Aorta (tissue), 5 donors: Measurements from ENCODE around the gene TMEM158. TPM values are rescaled to one million over a fixed set of nuclear protein-coding genes. Genes with fewer than 3 reads are reported as not detected.

Experiments used
- ATAC-seq: fragments of 200-7000 bp; cut with Tn5 transposase; one replicate; pipeline ENCODE4 v1.9.1; 2022; ENCODE audit warnings: moderate library complexity; ENCODE audit not compliant: low FRiP score
- DNase-seq, 2 donors: peaks; one replicate each; pipeline ENCODE4 v3.0.0-alpha.2; 2020
- H3K27ac ChIP-seq, 2 donors: one replicate each; pipeline ENCODE4 v1.5.1; 2013; ENCODE audit warnings: low read length in 2 of 2, mild to moderate bottlenecking in 2 of 2, moderate library complexity in 2 of 2, control low read depth in 1 of 2, inconsistent platforms in 1 of 2, low read depth in 1 of 2
- H3K27me3 ChIP-seq, 2 donors: one replicate each; pipeline ENCODE4 v1.6.1; 2013; ENCODE audit warnings: control low read depth in 1 of 2, low read length in 1 of 2, mild to moderate bottlenecking in 1 of 2, moderate library complexity in 1 of 2; ENCODE audit not compliant: insufficient read depth in 2 of 2, control insufficient read depth in 1 of 2
- H3K36me3 ChIP-seq, 2 donors: one replicate each; pipeline ENCODE4 v1.6.1; 2013; ENCODE audit warnings: control low read depth in 1 of 2, low read length in 1 of 2, mild to moderate bottlenecking in 1 of 2; ENCODE audit not compliant: insufficient read depth in 2 of 2, control insufficient read depth in 1 of 2
- H3K4me1 ChIP-seq, 2 donors: one replicate each; pipeline ENCODE4 v1.6.1; 2013; ENCODE audit warnings: low read length in 2 of 2, control low read depth in 1 of 2, mild to moderate bottlenecking in 1 of 2, moderate library complexity in 1 of 2; ENCODE audit not compliant: insufficient read depth in 2 of 2, control insufficient read depth in 1 of 2
- H3K4me3 ChIP-seq, 2 donors: one replicate each; pipeline ENCODE4 v1.5.1; 2013; ENCODE audit warnings: low read length in 2 of 2, control low read depth in 1 of 2, mild to moderate bottlenecking in 1 of 2
- H3K9me3 ChIP-seq: one replicate; pipeline ENCODE4 v1.6.1; 2013; ENCODE audit warnings: mild to moderate bottlenecking, low read length; ENCODE audit not compliant: control insufficient read depth
- WGBS, 2 donors: extraction: QIAGEN DNeasy Blood & Tissue Kit; methylation state at CpG; one replicate each; pipeline ENCODE4 v1.1.7; 2013; 5-methylcytosine and 5-hydroxymethylcytosine counted together
- intact Hi-C, 2 donors: fragments of 100-400 bp; cut with DNase I; formaldehyde crosslinking; loops; one replicate each; pipeline versions ENCODE4 v1.14.2 to v1.15.0; 2022
- polyA plus RNA-seq, 2 donors: library from polyadenylated mRNA; stranded (reverse); fragments of 200-250 nt; gene quantifications; one replicate each; pipeline ENCODE4 v1.2.3, GENCODE V29; 2013
- total RNA-seq, 2 donors: library from RNA; stranded (reverse); fragmentation: NEBNext Ultra II Directional; extraction: Animal tissue kit (Norgen Biotek cat#: 25700); gene quantifications; one replicate each; pipeline ENCODE4 v1.2.1, GENCODE V29; 2021
- donor health status: healthy with polysubstance abuse.
- donor health status: Bipolar disorder and iron deficiency.
- donor health status: DM: no; HTN: no; CAD: no.
- donor health status: DM: no; HTN: no; CAD: no.
- donor health status: DM: yes; HTN: yes; CAD: no.

TMEM158 gene
- total and polyA plus RNA-seq, 4 donors, result 0.88 to 3.2 (median 3.0) TPM; not detected in 1

DNA sequence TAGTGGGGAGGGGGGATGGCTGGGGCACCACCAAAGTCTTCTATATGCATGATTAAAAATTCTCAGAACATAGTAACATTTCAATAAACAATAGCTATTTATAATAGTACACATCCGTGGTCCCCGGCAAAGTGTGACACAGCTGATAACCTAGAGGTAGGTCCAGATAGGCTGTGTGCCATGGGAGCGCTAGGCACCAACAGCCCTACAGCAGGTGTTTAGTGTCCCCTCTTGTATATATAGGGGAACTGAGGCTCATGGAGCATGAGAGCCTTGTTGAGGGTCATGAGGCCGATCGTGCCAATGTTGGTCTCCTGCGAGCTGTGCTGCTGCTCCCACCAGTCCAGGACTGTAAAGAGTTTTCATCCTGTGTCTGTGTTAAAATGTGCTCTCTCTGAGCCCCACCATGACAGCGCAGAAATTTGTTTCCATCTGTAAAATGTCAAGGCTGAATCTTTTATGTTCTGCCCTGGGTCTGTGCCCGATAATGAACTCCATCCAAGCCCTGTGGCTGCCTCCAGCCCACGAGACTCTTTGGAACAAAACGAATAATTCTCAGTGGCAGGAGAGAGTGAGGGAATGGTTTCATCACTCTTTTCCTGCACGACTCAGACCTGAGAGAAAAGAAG is 14.5 kb downstream of the TMEM158 start:
- Histone ChIP-seq H3K27ac (no peak overlapping the region), H3K9me3 (no peaks in the 10 kb centered on the region), H3K36me3 (no peaks in the 10 kb centered on the region), H3K27me3 (no peaks in the 10 kb centered on the region), H3K4me1 (no peaks in the 10 kb centered on the region), H3K4me3 (no peak overlapping the region)
- ATAC-seq (no peak), DNase-seq (no peak)
- intact Hi-C loops, result loop anchor here (2.0 to 5.0 kb wide), 2 partner anchors 89 to 171 kb away; no protein-coding TSS in a partner anchor
- 50% methylated on average over 11 of the region's 11 CpGs for WGBS, 2 donors

DNA sequence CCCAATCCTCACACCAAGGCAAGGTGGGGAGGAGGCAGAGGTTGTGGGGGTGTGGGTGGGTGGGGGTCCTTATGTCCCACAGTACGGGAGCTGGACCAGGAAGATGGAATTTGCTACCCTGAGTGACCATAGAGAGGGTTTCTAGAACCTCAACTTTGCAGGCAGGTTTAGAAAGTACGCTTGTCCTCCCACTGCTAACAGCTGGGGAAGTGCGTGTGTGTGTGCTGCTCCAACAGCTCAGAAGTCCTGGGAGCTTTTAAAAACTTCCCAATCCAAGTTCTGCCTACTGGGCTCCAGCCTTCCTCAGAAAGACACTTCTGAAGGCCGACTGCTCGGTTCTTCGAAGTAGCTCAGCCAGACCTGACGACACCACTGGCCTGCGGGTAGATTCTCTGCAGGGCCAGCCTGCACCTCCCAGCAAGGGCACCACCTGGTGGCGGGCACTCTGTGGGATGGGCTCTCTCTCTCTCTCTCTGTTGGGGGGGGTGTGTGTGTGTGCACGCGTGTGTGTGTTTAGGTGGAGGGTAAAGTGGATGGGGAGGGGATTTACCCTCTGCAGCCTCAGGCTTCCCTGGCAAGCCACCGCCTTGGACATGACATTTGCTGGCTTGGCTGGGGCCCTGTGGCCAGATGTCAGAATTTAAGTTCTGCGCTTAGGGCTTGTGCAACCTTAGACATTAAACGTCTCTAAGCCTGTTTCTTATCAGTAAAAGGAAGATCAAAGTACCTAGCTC is 15.6 kb downstream of the TMEM158 start:
- DNase-seq, result peak; percentile 93 to 95

DNA sequence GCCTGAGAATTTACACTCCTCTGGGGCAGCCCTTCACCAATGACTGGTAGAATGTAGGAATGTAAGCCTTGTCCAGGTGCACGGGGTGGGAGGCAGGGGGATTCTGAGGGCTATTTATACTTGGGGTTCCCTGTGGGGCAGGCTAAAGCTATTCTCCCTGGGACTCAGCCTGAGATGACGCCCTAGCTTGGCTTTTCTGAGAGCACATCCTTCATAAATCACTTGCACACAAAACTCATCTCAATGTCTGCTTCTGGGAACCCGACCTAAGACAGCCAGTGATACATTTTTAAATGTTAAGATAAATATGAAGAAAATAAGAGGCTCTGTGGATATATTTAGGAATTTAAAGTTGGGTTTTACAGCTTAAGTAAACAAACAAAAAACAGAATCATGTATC is 16.6 kb downstream of the TMEM158 start:
- intact Hi-C loops, result no loop called here
- Histone ChIP-seq H3K4me3 (no peak overlapping the region), H3K27me3 (no peaks in the 10 kb centered on the region), H3K36me3 (no peaks in the 10 kb centered on the region), H3K4me1 (no peaks in the 10 kb centered on the region), H3K27ac (no peak overlapping the region), H3K9me3 (no peaks in the 10 kb centered on the region)
- no peak for DNase-seq
- WGBS, 2 donors, result 78 to 86% methylated on average over 3 of the region's 3 CpGs
- no peak for ATAC-seq

More for the DNA sequence above, 15.6 kb downstream of the TMEM158 start:
- no peak overlapping the region for H3K4me3 ChIP-seq
- no peaks in the 10 kb centered on the region for H3K27me3 ChIP-seq
- no peak overlapping the region for H3K27ac ChIP-seq
- WGBS, 2 donors, result 17 to 28% methylated on average over 14 of the region's 14 CpGs
- H3K4me1 ChIP-seq, result no peaks in the 10 kb centered on the region
- no peaks in the 10 kb centered on the region for H3K9me3 ChIP-seq
- intact Hi-C loops, result loop anchor here (1.0 to 5.0 kb wide), 3 partner anchors 88 to 170 kb away; no protein-coding TSS in a partner anchor
- peak; percentile 91 for ATAC-seq
- H3K36me3 ChIP-seq, result no peaks in the 10 kb centered on the region

DNA sequence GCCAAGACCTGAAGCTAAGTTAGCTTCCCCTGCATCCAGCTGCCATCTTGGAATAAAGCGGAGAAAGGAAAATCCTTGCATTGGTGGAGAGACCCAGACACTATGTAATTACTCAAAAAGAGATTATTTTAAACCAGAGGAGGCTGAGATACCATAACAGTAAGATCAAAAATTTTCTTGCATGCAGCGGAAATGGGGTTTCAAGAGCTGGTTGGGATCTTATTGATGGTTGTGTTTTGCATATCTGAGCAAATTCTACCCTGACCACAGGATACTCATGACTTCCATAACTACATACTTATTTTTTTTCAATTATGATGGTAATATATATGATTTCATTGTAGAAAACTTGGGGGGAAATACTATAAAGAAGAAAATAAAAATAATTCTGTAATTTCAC is 17.5 kb downstream of the TMEM158 start:
- intact Hi-C loops, result no loop called here
- H3K4me1 ChIP-seq, result no peaks in the 10 kb centered on the region
- ATAC-seq (no peak), DNase-seq (no peak)
- H3K36me3 ChIP-seq, result no peaks in the 10 kb centered on the region
- H3K4me3 ChIP-seq, result no peak overlapping the region
- WGBS, 2 donors, result 97 to 98% methylated on average over 2 of the region's 2 CpGs
- H3K9me3 ChIP-seq, result no peaks in the 10 kb centered on the region
- H3K27me3 ChIP-seq, result no peaks in the 10 kb centered on the region
- H3K27ac ChIP-seq, result no peak overlapping the region

GRCh38 chr3:45207446-45207845 is 18.6 kb downstream of the TMEM158 start:
- WGBS, 2 donors, result 85 to 87% methylated on average over 4 of the region's 4 CpGs
- intact Hi-C loops, result no loop called here
- DNase-seq (no peak), ATAC-seq (no peak)
- no peaks in the 10 kb centered on the region for H3K27me3 ChIP-seq
- no peaks in the 10 kb centered on the region for H3K4me1 ChIP-seq
- H3K4me3 ChIP-seq, result no peak overlapping the region
- H3K27ac ChIP-seq, result no peak overlapping the region
- no peaks in the 10 kb centered on the region for H3K9me3 ChIP-seq
- no peaks in the 10 kb centered on the region for H3K36me3 ChIP-seq

- no peak for DNase-seq
- intact Hi-C loops, result no loop called here
Measured at GRCh38 chr3:45205126-45205525, 21.0 kb downstream of the TMEM158 start.

GRCh38 chr3:45204136-45204535 is 22.0 kb downstream of the TMEM158 start:
- DNase-seq, result no peak
- H3K27ac ChIP-seq, result no peak overlapping the region
- H3K36me3 ChIP-seq, result no peaks in the 10 kb centered on the region
- H3K27me3 ChIP-seq, result no peaks in the 10 kb centered on the region
- no peak for ATAC-seq
- H3K4me1 ChIP-seq, result peaks cover 0 to 5% of the 10 kb centered on the region in 2 donors
- 13 to 21% methylated on average over 3 of the region's 3 CpGs for WGBS, 2 donors
- intact Hi-C loops, result loop anchor here (5.0 kb wide), 2 partner anchors 57 to 147 kb away; partner anchors contain the start of gene CDCP1 (in 1 of the 2)
- H3K9me3 ChIP-seq, result no peaks in the 10 kb centered on the region
- H3K4me3 ChIP-seq, result no peak overlapping the region

More at GRCh38 chr3:45205126-45205525, 21.0 kb downstream of the TMEM158 start:
- Histone ChIP-seq H3K27ac (no peak overlapping the region), H3K4me1 (no peaks in the 10 kb centered on the region), H3K27me3 (no peaks in the 10 kb centered on the region), H3K36me3 (no peaks in the 10 kb centered on the region), H3K4me3 (no peak overlapping the region), H3K9me3 (no peaks in the 10 kb centered on the region)
- ATAC-seq, result no peak

DNA sequence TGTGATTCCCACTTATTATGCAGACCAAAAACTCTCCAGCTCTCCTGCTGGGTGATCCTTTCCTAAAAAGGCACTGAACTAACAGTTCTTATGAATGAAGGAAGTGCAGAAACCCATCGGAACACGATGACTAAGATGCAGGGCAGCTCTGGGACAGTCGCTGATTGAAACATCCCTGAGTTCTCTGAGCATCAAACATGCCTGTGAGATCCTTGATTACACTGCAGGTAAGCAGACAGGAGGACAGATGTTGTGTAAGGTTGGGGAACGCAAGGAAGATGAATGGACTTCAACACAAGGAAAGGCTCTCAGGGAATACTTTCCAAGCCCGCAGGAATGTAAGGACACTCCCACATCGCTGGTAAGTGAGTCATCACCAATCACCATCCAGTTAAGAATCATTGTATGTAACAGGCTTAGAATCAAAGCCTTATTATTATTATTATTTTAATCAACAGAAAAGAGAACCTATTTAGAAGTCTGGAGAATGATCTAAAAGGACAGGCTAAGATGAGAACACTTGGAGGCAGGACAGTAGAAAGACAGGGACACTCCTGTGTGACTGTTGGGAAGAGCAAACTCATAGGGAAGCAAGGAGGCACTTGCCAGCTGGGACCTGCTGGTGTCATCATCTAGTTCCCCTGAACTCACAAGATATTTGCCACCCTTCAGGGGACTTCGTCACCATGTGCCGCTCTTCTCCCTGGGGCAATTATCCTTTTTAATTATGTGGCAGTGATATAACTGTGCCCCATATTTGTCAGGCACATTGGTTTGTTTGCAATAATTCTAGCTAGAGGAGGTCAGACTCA is 26.0 kb downstream of the TMEM158 start:
- Histone ChIP-seq H3K4me1 (peaks cover 0 to 8% of the 10 kb centered on the region in 2 donors), H3K27me3 (no peaks in the 10 kb centered on the region), H3K9me3 (no peaks in the 10 kb centered on the region), H3K4me3 (no peak overlapping the region), H3K36me3 (no peaks in the 10 kb centered on the region), H3K27ac (peak overlapping the region in 1 of 2 donors; percentile 93)
- ATAC-seq (no peak), DNase-seq (no peak)
- 48 to 62% methylated on average over 8 of the region's 8 CpGs for WGBS, 2 donors
- intact Hi-C loops, result loop anchor here (5.0 kb wide), 2 partner anchors 53 to 143 kb away; partner anchors contain the start of gene CDCP1 (in 1 of the 2)
